HL-60 (cell line): ENCODE measurements around the gene KIAA0319L.

Experiments
- DNase-seq, 2 experiments: peaks; one replicate each; pipeline ENCODE4 v3.0.0-alpha.2; 2010 to 2020; ENCODE audit warnings: low read depth in 1 of 2, low spot score in 1 of 2
- H3K27ac ChIP-seq: fragments of 250-450 bp; sonication (Bioruptor Pico); replicated peaks from 2 replicates; pipeline ENCODE4 v1.5.1; 2020; ENCODE audit warnings: mild to moderate bottlenecking, moderate library complexity
- H3K27me3 ChIP-seq: fragments of 250-450 bp; sonication (Bioruptor Pico); 2 replicates; pipeline ENCODE4 v1.5.1; 2021; ENCODE audit warnings: mild to moderate bottlenecking, moderate library complexity; ENCODE audit not compliant: insufficient read depth, poor library complexity, severe bottlenecking
- H3K4me3 ChIP-seq: replicated peaks from 2 replicates; pipeline ENCODE4 v1.5.1; 2011; ENCODE audit warnings: mild to moderate bottlenecking, control low read depth, low read length; ENCODE audit not compliant: insufficient read depth
- GABPA ChIP-seq: IDR thresholded peaks from 2 replicates; pipeline ENCODE4 v1.6.1; 2012; ENCODE audit warnings: low read depth
- POLR2AphosphoS5 ChIP-seq: IDR thresholded peaks from 2 replicates; pipeline ENCODE4 v1.6.1; 2012; ENCODE audit warnings: low read depth
- SPI1 ChIP-seq: IDR thresholded peaks from 2 replicates; pipeline ENCODE4 v1.6.1; 2012; ENCODE audit warnings: low read depth, mild to moderate bottlenecking, borderline replicate concordance
- TF ChIP-seq, protein P1 (sequence below): IDR thresholded peaks from 2 replicates; pipeline ENCODE4 v1.6.1; 2012; ENCODE audit warnings: low read depth; ENCODE audit not compliant: insufficient replicate concordance
- TF ChIP-seq, protein P2 (sequence below): IDR thresholded peaks from one replicate; pipeline ENCODE4 v1.5.1; 2011; ENCODE audit warnings: low read length, control low read depth, inconsistent platforms; ENCODE audit not compliant: insufficient read depth

KIAA0319L gene

DNA sequence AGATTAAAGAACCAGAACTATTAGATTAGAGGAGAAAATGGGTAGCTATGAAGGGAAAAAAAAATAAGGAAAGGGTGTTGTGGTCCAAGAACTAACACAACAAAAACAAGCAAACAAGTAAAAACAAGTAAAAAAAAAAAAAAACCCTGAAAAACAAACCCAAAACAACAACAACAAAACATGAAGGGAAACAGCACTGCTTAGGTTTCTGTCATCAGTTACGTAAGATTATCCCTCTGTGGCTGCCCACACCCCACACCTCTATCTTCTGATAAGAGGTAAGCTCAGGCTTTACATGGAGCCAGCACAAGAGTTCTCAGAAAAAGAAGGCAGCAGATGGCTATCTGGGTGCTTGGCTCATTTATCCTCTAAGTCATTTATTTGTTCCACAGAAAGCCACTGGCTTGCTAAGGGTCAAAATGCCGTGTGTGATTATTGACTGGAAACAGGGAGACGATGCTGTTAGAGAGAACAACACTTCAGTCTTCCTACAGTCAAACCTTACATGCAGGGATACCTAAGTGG lies 57.5 kb downstream of the KIAA0319L start:
- DNase-seq = no peak
- TF ChIP-seq POLR2AphosphoS5 (no peak), SPI1 (no peak), GABPA (no peak)
- TF ChIP-seq, protein P1, sequence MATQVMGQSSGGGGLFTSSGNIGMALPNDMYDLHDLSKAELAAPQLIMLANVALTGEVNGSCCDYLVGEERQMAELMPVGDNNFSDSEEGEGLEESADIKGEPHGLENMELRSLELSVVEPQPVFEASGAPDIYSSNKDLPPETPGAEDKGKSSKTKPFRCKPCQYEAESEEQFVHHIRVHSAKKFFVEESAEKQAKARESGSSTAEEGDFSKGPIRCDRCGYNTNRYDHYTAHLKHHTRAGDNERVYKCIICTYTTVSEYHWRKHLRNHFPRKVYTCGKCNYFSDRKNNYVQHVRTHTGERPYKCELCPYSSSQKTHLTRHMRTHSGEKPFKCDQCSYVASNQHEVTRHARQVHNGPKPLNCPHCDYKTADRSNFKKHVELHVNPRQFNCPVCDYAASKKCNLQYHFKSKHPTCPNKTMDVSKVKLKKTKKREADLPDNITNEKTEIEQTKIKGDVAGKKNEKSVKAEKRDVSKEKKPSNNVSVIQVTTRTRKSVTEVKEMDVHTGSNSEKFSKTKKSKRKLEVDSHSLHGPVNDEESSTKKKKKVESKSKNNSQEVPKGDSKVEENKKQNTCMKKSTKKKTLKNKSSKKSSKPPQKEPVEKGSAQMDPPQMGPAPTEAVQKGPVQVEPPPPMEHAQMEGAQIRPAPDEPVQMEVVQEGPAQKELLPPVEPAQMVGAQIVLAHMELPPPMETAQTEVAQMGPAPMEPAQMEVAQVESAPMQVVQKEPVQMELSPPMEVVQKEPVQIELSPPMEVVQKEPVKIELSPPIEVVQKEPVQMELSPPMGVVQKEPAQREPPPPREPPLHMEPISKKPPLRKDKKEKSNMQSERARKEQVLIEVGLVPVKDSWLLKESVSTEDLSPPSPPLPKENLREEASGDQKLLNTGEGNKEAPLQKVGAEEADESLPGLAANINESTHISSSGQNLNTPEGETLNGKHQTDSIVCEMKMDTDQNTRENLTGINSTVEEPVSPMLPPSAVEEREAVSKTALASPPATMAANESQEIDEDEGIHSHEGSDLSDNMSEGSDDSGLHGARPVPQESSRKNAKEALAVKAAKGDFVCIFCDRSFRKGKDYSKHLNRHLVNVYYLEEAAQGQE = no peak
- TF ChIP-seq, protein P2, sequence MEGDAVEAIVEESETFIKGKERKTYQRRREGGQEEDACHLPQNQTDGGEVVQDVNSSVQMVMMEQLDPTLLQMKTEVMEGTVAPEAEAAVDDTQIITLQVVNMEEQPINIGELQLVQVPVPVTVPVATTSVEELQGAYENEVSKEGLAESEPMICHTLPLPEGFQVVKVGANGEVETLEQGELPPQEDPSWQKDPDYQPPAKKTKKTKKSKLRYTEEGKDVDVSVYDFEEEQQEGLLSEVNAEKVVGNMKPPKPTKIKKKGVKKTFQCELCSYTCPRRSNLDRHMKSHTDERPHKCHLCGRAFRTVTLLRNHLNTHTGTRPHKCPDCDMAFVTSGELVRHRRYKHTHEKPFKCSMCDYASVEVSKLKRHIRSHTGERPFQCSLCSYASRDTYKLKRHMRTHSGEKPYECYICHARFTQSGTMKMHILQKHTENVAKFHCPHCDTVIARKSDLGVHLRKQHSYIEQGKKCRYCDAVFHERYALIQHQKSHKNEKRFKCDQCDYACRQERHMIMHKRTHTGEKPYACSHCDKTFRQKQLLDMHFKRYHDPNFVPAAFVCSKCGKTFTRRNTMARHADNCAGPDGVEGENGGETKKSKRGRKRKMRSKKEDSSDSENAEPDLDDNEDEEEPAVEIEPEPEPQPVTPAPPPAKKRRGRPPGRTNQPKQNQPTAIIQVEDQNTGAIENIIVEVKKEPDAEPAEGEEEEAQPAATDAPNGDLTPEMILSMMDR = no peak
- no peak overlapping the region for H3K27ac ChIP-seq

DNA sequence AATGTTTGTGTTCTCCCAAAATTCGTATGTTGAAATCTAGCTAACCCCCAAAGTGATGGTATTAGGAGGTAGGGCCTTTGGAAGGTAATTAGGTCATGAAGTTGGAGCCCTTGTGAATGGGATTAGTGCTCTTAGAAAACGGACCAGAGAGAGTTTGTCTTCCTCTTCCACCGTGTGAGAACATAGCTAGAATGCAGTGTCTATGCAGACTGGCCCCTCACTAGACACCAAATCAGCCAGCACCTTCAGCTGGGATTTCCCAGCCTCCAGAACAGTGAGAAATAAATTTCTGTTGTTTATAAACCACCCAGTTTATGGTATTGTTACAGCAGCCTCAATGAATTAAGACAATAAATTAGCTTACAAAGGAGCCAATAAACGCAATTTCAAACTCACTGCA lies 58.0 kb downstream of the KIAA0319L start:
- no peak for TF ChIP-seq POLR2AphosphoS5
- TF ChIP-seq GABPA = no peak
- TF ChIP-seq, protein P2 = no peak
- TF ChIP-seq, protein P1 = no peak
- TF ChIP-seq SPI1 = no peak
- no peak overlapping the region for H3K27ac ChIP-seq
- H3K27me3 ChIP-seq = no peaks in the 10 kb centered on the region
- H3K4me3 ChIP-seq = no peak overlapping the region
- DNase-seq = no peak

More for the DNA sequence above, 57.5 kb downstream of the KIAA0319L start:
- no peak overlapping the region for H3K4me3 ChIP-seq
- H3K27me3 ChIP-seq = no peaks in the 10 kb centered on the region

DNA sequence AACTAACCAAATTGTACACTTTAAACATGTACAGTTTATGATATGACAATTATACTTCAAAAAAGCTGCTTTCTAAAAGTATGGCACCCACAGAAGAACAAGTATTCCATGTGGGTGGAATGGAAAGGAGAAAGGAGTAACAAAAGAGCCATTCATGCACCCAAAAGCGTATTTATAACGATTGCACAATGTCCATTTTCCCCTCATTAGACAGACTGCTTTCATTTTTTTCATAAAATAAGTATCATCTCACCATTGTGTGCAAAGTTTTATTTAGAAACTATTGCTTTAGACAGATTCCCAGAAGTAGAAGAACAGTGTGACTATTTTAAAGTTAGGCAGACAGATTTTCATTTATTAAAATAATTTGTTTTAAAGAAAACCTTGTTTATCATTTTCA lies 59.6 kb downstream of the KIAA0319L start:
- Histone ChIP-seq H3K27me3 (no peaks in the 10 kb centered on the region), H3K4me3 (no peak overlapping the region), H3K27ac (no peak overlapping the region)
- no peak for DNase-seq
- TF ChIP-seq POLR2AphosphoS5 (no peak), SPI1 (no peak), GABPA (no peak)
- TF ChIP-seq, protein P1 = no peak
- TF ChIP-seq, protein P2 = no peak
